Left lung (tissue), 10 donors: ENCODE results near the gene TBCB. TPM values are rescaled to one million over a fixed set of nuclear protein-coding genes. Genes with fewer than 3 reads are reported as not detected.

ENCODE experiments used
- ATAC-seq: fragments of 200-7000 bp; cut with Tn5 transposase; one replicate; pipeline ENCODE4 v1.9.1; 2020; ENCODE audit warnings: moderate library complexity
- DNase-seq, 4 donors: peaks; one replicate each; pipeline ENCODE4 v3.0.0-alpha.2; 2013 to 2020
- H3K27ac ChIP-seq, 2 donors: fragments of 200-600 bp; sonication (generic) in 1 of 2; one replicate each; pipeline versions ENCODE4 v1.5.0 to v1.8.0; 2020 to 2021
- H3K27me3 ChIP-seq, 2 donors: fragments of 200-600 bp; sonication (generic) in 1 of 2; one replicate each; pipeline versions ENCODE4 v1.5.0 to v1.8.0; 2020 to 2021
- H3K36me3 ChIP-seq, 2 donors: fragments of 200-600 bp; sonication (generic) in 1 of 2; one replicate each; pipeline versions ENCODE4 v1.5.0 to v1.8.0; 2020 to 2021
- H3K4me1 ChIP-seq, 2 donors: fragments of 200-600 bp; one replicate each; pipeline ENCODE4 v1.8.0; 2021
- H3K4me3 ChIP-seq, 2 donors: fragments of 200-600 bp; sonication (generic) in 1 of 2; one replicate each; pipeline versions ENCODE4 v1.5.0 to v1.8.0; 2020 to 2021; ENCODE audit warnings: mild to moderate bottlenecking in 1 of 2
- H3K9me3 ChIP-seq, 2 donors: fragments of 200-600 bp; sonication (generic) in 1 of 2; one replicate each; pipeline versions ENCODE4 v1.5.0 to v1.8.0; 2020 to 2021
- intact Hi-C, 2 donors: fragments of 100-400 bp; cut with DNase I; formaldehyde crosslinking; loops; one replicate each; pipeline versions ENCODE4 v1.11.2 to v1.14.2; 2022
- polyA plus RNA-seq, 6 donors: library from polyadenylated mRNA; unstranded; fragments of 120-200 nt; gene quantifications; one replicate each; pipeline ENCODE4 v1.2.1, GENCODE V29; 2013; ENCODE audit not compliant: insufficient read length in 6 of 6
- total RNA-seq, 2 donors: library from RNA; stranded (reverse); fragmentation: NEBNext Ultra II Directional; extraction: Animal tissue kit (Norgen Biotek cat#: 25700); gene quantifications; one replicate each; pipeline ENCODE4 v1.2.1, GENCODE V29; 2021
- TF ChIP-seq, protein P1 (sequence below), 2 donors: fragments of 200-600 bp; sonication (generic) in 1 of 2; IDR thresholded peaks; one replicate each; pipeline versions ENCODE4 v1.5.0 to v1.8.0; 2021; ENCODE audit warnings: antibody characterized with exemption in 2 of 2
- donor health status: DM: no; HTN: yes; CAD: no.
- donor health status: DM: no; HTN: no; CAD: no.

The TBCB gene
- total and polyA plus RNA-seq, 8 donors, result 90.2 to 130 (median 114) TPM

DNA sequence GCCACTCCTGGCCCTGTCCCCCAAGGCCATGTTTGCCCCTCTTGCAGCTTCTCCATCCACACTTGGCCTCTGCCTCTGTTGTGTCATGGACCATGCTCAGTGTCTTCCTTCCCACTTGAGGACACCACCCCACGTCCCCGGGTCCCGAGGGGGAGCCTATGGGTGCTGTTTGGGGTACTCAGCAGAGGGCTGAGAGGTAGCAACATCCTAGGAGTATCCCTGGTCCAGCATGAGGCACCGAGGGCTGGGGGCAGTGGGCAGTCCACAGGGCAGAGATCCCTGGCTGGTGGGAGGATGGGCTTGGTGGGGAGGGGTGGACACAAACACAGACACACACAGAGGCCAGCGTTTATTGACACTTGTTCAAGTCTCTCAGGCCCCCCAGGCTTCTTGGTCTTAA lies 35.3 kb downstream of the TBCB start:
- peaks cover 0 to 71% of the 10 kb centered on the region in 2 donors for H3K36me3 ChIP-seq
- H3K4me3 ChIP-seq, result no peak overlapping the region

DNA sequence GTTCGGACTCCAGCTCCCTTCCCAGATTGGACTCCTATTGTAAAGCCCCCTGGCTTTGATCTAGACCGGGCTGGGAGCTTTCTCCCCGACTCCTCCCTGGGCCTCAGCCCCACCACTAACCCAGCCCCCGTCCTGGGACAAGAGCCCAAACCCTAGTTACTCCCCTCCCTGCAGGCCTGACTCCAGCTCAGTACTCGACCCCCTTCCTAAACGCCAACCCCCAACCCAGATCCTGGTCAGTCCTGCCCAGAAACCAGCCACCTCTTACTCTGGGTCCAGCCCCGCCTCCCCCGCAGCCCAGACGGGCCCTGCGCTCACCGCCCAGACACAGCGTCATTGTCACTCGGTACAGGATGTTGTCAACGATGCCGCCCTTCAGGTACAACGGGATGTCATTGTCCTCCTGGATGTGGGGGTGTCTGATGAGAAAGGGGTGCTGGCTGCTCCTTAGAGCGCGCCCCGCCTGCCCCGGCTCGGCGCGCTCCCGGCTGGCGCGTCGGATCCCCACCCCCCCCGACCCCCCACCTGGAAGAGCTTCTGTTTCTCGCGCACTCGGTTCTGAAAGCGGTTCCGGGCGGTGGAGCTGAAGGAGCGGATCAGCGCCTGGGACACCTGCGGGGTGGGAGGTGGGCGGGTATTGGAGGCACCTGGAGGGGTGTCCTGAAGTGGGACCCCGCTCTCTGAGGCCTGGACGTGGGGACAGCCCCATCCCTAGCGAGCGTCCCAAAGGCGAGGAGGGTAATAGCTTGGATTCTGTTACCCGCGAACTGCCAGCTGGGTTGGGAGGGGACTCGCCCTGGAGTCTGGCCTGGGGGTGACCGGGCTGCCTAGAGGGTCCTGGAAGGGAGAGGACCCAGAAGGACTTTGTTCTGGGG lies 36.1 kb downstream of the TBCB start:
- peak overlapping the region; percentile 43 to 46 for H3K4me3 ChIP-seq
- H3K36me3 ChIP-seq, result peaks cover 0 to 63% of the 10 kb centered on the region in 2 donors
- ATAC-seq (peak; percentile 53), DNase-seq (peak in 3 of 4 donors; percentile 55 to 83 (median 56))
- peak overlapping the region; percentile 86 to 92 for H3K27ac ChIP-seq
- TF ChIP-seq, protein P1, sequence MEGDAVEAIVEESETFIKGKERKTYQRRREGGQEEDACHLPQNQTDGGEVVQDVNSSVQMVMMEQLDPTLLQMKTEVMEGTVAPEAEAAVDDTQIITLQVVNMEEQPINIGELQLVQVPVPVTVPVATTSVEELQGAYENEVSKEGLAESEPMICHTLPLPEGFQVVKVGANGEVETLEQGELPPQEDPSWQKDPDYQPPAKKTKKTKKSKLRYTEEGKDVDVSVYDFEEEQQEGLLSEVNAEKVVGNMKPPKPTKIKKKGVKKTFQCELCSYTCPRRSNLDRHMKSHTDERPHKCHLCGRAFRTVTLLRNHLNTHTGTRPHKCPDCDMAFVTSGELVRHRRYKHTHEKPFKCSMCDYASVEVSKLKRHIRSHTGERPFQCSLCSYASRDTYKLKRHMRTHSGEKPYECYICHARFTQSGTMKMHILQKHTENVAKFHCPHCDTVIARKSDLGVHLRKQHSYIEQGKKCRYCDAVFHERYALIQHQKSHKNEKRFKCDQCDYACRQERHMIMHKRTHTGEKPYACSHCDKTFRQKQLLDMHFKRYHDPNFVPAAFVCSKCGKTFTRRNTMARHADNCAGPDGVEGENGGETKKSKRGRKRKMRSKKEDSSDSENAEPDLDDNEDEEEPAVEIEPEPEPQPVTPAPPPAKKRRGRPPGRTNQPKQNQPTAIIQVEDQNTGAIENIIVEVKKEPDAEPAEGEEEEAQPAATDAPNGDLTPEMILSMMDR (IDR thresholded peaks at IDR 0.05), result no peak
- H3K4me1 ChIP-seq, result peaks cover 0 to 22% of the 10 kb centered on the region in 2 donors
- H3K9me3 ChIP-seq, result no peaks in the 10 kb centered on the region
- no peaks in the 10 kb centered on the region for H3K27me3 ChIP-seq
- intact Hi-C loops, result no loop called here

More for the DNA sequence above, 35.3 kb downstream of the TBCB start:
- TF ChIP-seq, protein P1 (IDR thresholded peaks at IDR 0.05), result no peak
- Histone ChIP-seq H3K27me3 (no peaks in the 10 kb centered on the region), H3K4me1 (peaks cover 0 to 22% of the 10 kb centered on the region in 2 donors), H3K9me3 (no peaks in the 10 kb centered on the region), H3K27ac (peak overlapping the region; percentile 86 to 92)
- ATAC-seq, result no peak
- intact Hi-C loops, result no loop called here
- peak in 1 of 4 donors; percentile 52 for DNase-seq

DNA sequence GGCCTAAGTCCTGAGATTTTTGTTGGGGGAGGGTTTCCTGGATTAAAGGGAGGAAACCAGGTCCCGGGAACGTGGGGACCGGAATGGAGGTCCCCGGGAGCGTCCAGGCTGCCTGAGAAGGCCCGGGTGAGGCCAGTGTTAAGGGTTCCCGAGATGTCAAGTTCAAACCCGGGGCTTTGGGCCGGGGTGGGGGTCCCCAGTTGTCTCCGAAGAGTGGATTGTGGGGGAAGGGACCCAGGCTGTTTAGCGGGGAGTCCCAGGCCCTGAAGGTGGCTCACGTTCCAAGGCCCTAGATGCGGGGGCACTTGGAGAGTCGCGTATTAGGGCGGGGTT lies 36.7 kb downstream of the TBCB start:
- no peaks in the 10 kb centered on the region for H3K9me3 ChIP-seq
- H3K36me3 ChIP-seq, result peaks cover 0 to 57% of the 10 kb centered on the region in 2 donors
- ATAC-seq, result no peak
- H3K4me3 ChIP-seq, result peak overlapping the region; percentile 43 to 46
- peak overlapping the region; percentile 86 to 92 for H3K27ac ChIP-seq
- no peak for DNase-seq
- H3K4me1 ChIP-seq, result peaks cover 0 to 22% of the 10 kb centered on the region in 2 donors
- no peaks in the 10 kb centered on the region for H3K27me3 ChIP-seq
- TF ChIP-seq, protein P1 (IDR thresholded peaks at IDR 0.05), result no peak
- intact Hi-C loops, result no loop called here

DNA sequence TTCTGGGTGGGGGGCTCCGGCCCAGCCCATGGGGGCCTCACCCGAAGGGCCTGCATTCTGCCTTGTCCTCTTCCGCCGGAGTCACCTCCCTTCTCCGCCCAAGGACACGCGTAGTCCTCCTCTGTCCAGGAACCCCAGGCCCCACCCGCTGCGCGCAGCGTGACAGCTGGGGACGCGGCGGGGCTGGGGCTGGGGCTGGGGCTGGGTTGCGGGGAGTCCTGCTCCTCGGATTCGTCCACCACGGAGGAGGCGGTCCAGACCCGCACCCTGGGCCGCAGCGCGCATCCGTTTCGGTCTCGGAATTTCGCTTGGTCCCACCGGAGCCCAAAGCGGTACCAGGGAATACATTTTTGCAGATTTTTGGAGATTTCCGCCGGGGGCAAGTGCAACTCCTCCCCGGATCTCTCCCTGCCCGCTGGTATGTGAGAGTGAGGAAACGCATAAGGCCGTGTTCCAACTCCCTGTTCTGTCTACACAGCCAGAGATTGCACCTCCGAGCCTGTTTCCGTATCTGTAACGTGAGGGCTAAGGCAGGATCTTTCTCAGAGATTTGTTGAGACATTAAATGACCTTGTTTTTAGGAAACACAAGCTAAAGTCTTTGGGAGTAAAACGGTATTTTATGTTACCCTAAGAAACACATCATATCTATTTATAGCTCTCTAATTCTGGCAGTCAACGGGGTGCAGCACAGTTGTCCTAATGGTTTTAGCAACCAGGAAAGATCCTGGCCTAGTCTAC lies 37.3 kb downstream of the TBCB start, which contains the start of gene COX7A1:
TSS of gene COX7A1 (minus strand) at position 96 of the 740 bp plus-strand sequence. CDS start at position 56, 40 bp downstream.
- Histone ChIP-seq H3K4me3 (peak within 1 kb of the TSS; percentile 43 to 46), H3K27ac (peak within 1 kb of the TSS; percentile 86 to 92), H3K36me3 (peaks cover 0 to 51% of the 10 kb centered on the region in 2 donors), H3K27me3 (no peaks in the 10 kb centered on the region), H3K4me1 (peaks cover 0 to 22% of the 10 kb centered on the region in 2 donors), H3K9me3 (no peaks in the 10 kb centered on the region)
- DNase-seq (peak; percentile 57 to 76 (median 74)), ATAC-seq (peak; percentile 76)
- TF ChIP-seq, protein P1 (IDR thresholded peaks at IDR 0.05), result no peak
- intact Hi-C loops, result no loop called here

DNA sequence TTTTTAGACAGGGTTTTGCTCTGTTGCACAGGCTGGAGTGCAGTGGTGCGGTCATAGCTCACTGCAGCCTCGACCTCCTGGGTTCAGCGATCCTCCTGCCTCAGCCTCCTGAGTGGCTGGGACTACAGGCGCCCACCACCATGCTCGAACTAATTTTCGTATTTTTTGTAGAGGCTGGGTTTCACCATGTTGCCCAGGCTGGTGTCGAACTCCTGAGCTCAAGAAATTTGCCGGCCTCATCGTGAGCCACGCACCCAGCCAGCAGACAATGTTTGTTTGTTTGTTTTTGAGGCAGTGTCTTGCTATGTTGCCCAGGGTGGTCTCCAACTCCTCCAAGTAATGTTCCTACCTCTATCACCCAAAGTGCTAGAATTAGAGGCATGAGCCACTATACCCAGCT lies 37.9 kb downstream of the TBCB start:
- intact Hi-C loops, result no loop called here
- ATAC-seq (no peak), DNase-seq (peak in 1 of 4 donors; percentile 41)
- Histone ChIP-seq H3K9me3 (no peaks in the 10 kb centered on the region), H3K36me3 (peaks cover 0 to 45% of the 10 kb centered on the region in 2 donors), H3K27ac (peak overlapping the region; percentile 86 to 92), H3K27me3 (no peaks in the 10 kb centered on the region), H3K4me1 (peaks cover 0 to 22% of the 10 kb centered on the region in 2 donors), H3K4me3 (peak overlapping the region in 1 of 2 donors; percentile 46)
- TF ChIP-seq, protein P1 (IDR thresholded peaks at IDR 0.05), result no peak
